H1 (cell line): ENCODE measurements around the gene TADA1. TPM values are rescaled to one million over a fixed set of nuclear protein-coding genes. Genes with fewer than 3 reads are reported as not detected.

Source experiments
- CTCF ChIA-PET: fragments of 300-600 bp; sonication (Branson Sonifier 250); formaldehyde crosslinking; loops from one replicate; lab custom pipeline; 2021; ENCODE audit not compliant: partially characterized antibody; lab: Charles Lee
- POLR2A ChIA-PET: fragments of 300-600 bp; sonication (Branson Sonifier 250); formaldehyde crosslinking; loops from one replicate; lab custom pipeline; 2021; ENCODE audit warnings: inconsistent platforms; ENCODE audit not compliant: partially characterized antibody; lab: Charles Lee
- DNase-seq, 2 experiments: peaks; one replicate each; pipeline versions ENCODE4 v3.0.0 to v3.0.0-alpha.2; 2010 to 2022; ENCODE audit warnings: low spot score in 2 of 2, low read depth in 1 of 2, mixed read lengths in 1 of 2
- FAIRE-seq: peaks from 2 replicates; lab custom pipeline; 2011; peaks lifted over from hg19 to GRCh38; lab: Jason Lieb, UNC
- H2AFZ ChIP-seq: 2 replicates; pipeline ENCODE4 v1.8.1; 2012; ENCODE audit warnings: low read length, inconsistent platforms
- H2AK5ac ChIP-seq: 2 replicates; pipeline ENCODE4 v1.6.1; 2013; ENCODE audit warnings: low read depth, low read length
- H2BK120ac ChIP-seq: replicated peaks from 2 replicates; pipeline ENCODE3; 2013; ENCODE audit warnings: low read depth, low read length, inconsistent platforms
- H2BK12ac ChIP-seq: 2 replicates; pipeline ENCODE4 v1.6.1; 2013; ENCODE audit warnings: low read depth, low read length
- H2BK15ac ChIP-seq: 2 replicates; pipeline ENCODE4 v1.6.1; 2013; ENCODE audit warnings: low read length
- H2BK20ac ChIP-seq: 2 replicates; pipeline ENCODE4 v1.6.1; 2013; ENCODE audit warnings: low read length
- H2BK5ac ChIP-seq: 2 replicates; pipeline ENCODE4 v1.6.1; 2013; ENCODE audit warnings: low read depth, low read length
- H3K14ac ChIP-seq: 2 replicates; pipeline ENCODE4 v1.6.1; 2013; ENCODE audit warnings: inconsistent platforms; ENCODE audit not compliant: insufficient read length
- H3K18ac ChIP-seq: 2 replicates; pipeline ENCODE4 v1.6.1; 2013; ENCODE audit warnings: low read length; ENCODE audit errors: extremely low read depth
- H3K23ac ChIP-seq: 2 replicates; pipeline ENCODE4 v1.6.1; 2013; ENCODE audit warnings: inconsistent platforms; ENCODE audit not compliant: insufficient read length
- H3K23me2 ChIP-seq: 2 replicates; pipeline ENCODE4 v1.6.1; 2013; ENCODE audit warnings: low read depth, low read length
- H3K27ac ChIP-seq: 2 replicates; pipeline ENCODE4 v1.6.1; 2011; ENCODE audit warnings: low read depth, low read length, inconsistent platforms
- H3K27me3 ChIP-seq, 4 experiments: replicated peaks in 1 of 4; 1 replicate in 1 of 4; 2 replicates in 3 of 4; pipeline versions ENCODE4 v1.6.1 to v1.8.1; 2011 to 2013; ENCODE audit warnings: low read length in 3 of 4, mild to moderate bottlenecking in 3 of 4, inconsistent platforms in 2 of 4, mixed read lengths in 2 of 4, moderate library complexity in 1 of 4; ENCODE audit not compliant: control insufficient read depth in 3 of 4, insufficient read depth in 3 of 4; ENCODE audit errors: extremely low read depth in 1 of 4
- H3K36me3 ChIP-seq, 4 experiments: 2 replicates each; pipeline versions ENCODE4 v1.6.1 to v1.8.1; 2011 to 2013; ENCODE audit warnings: mild to moderate bottlenecking in 4 of 4, low read length in 3 of 4, moderate library complexity in 2 of 4, control low read depth in 1 of 4, inconsistent platforms in 1 of 4; ENCODE audit not compliant: insufficient read depth in 4 of 4, control insufficient read depth in 2 of 4
- H3K4ac ChIP-seq: replicated peaks from 2 replicates; pipeline ENCODE3; 2013; ENCODE audit warnings: low read length, low read depth, mixed read lengths, inconsistent platforms; ENCODE audit not compliant: insufficient read length
- H3K4me1 ChIP-seq, 4 experiments: replicated peaks in 1 of 4; 1 replicate in 1 of 4; 2 replicates in 3 of 4; pipeline versions ENCODE4 v1.6.1 to v1.8.1; 2011 to 2013; ENCODE audit warnings: low read length in 3 of 4, inconsistent platforms in 2 of 4, mixed read lengths in 1 of 4; ENCODE audit not compliant: insufficient read depth in 4 of 4, control insufficient read depth in 3 of 4
- H3K4me2 ChIP-seq, 2 experiments: 2 replicates each; pipeline versions ENCODE4 v1.6.1 to v1.8.1; 2011 to 2013; ENCODE audit warnings: low read depth in 2 of 2, low read length in 2 of 2, control low read depth in 1 of 2, inconsistent platforms in 1 of 2, mild to moderate bottlenecking in 1 of 2; ENCODE audit not compliant: insufficient read depth in 1 of 2
- H3K4me3 ChIP-seq, 4 experiments: fragments of 200-600, 300-600 bp in 1 of 4; sonication (generic), shearing (Covaris generic), sonication (Bioruptor Twin) in 1 of 4; 2 replicates each; pipeline versions ENCODE4 v1.5.1 to v1.8.1; 2011 to 2016; ENCODE audit warnings: low read length in 4 of 4, low read depth in 3 of 4, control low read depth in 2 of 4, inconsistent platforms in 2 of 4, mild to moderate bottlenecking in 2 of 4, mixed read lengths in 1 of 4, moderate library complexity in 1 of 4; ENCODE audit not compliant: insufficient read depth in 2 of 4; ENCODE audit errors: extremely low read depth in 1 of 4
- H3K56ac ChIP-seq: replicated peaks from 2 replicates; pipeline ENCODE3; 2013; ENCODE audit warnings: low read depth, mild to moderate bottlenecking, mixed read lengths, low read length, inconsistent platforms; ENCODE audit not compliant: insufficient read length
- H3K79me1 ChIP-seq: 2 replicates; pipeline ENCODE4 v1.6.1; 2013; ENCODE audit warnings: low read depth, low read length, control low read depth
- H3K79me2 ChIP-seq, 2 experiments: 2 replicates each; pipeline versions ENCODE4 v1.6.1 to v1.8.1; 2012 to 2013; ENCODE audit warnings: low read length in 2 of 2, mild to moderate bottlenecking in 2 of 2, inconsistent platforms in 1 of 2; ENCODE audit not compliant: insufficient read depth in 2 of 2, control insufficient read depth in 1 of 2
- H3K9ac ChIP-seq, 4 experiments: replicated peaks in 1 of 4; 1 replicate in 1 of 4; 2 replicates in 3 of 4; pipeline versions ENCODE4 v1.6.1 to v1.8.1; 2011 to 2013; ENCODE audit warnings: low read depth in 3 of 4, low read length in 3 of 4, control low read depth in 2 of 4, mild to moderate bottlenecking in 2 of 4, moderate library complexity in 2 of 4, inconsistent platforms in 1 of 4; ENCODE audit errors: extremely low read depth in 1 of 4
- H3K9me3 ChIP-seq, 2 experiments: 2 replicates each; pipeline versions ENCODE4 v1.6.1 to v1.8.1; 2012 to 2013; ENCODE audit warnings: mild to moderate bottlenecking in 2 of 2, moderate library complexity in 2 of 2, control low read depth in 1 of 2, inconsistent platforms in 1 of 2, low read depth in 1 of 2, low read length in 1 of 2, mixed read lengths in 1 of 2; ENCODE audit not compliant: insufficient read depth in 2 of 2
- H4K20me1 ChIP-seq, 2 experiments: replicated peaks in 1 of 2; 2 replicates each; pipeline versions ENCODE3 to v1.8.1; 2011 to 2013; ENCODE audit warnings: inconsistent platforms in 2 of 2, low read length in 2 of 2, mild to moderate bottlenecking in 1 of 2; ENCODE audit not compliant: insufficient read depth in 2 of 2, control insufficient read depth in 1 of 2
- H4K5ac ChIP-seq: 2 replicates; pipeline ENCODE4 v1.6.1; 2013; ENCODE audit warnings: low read length, low read depth, mixed read lengths, inconsistent platforms; ENCODE audit not compliant: insufficient read length
- H4K8ac ChIP-seq: 2 replicates; pipeline ENCODE4 v1.8.0; 2013; ENCODE audit warnings: mild to moderate bottlenecking, moderate library complexity, low read length, inconsistent platforms; ENCODE audit not compliant: insufficient read depth; ENCODE audit errors: extremely low read depth
- H4K91ac ChIP-seq: replicated peaks from 2 replicates; pipeline ENCODE3; 2013; ENCODE audit warnings: low read length, mixed read lengths, inconsistent platforms; ENCODE audit not compliant: insufficient read length
- BACH1 ChIP-seq: IDR thresholded peaks from 2 replicates; pipeline ENCODE4 v1.6.1; 2012; ENCODE audit warnings: low read length, improper control_type of control experiment
- CBX8 ChIP-seq: fragments of 300-800, 300-1000 bp; sonication (generic); IDR thresholded peaks from 2 replicates; pipeline ENCODE4 v1.7.1; 2016; ENCODE audit warnings: low read depth, low read length, borderline replicate concordance
- CHD2 ChIP-seq: IDR thresholded peaks from 2 replicates; pipeline ENCODE4 v1.6.1; 2012; ENCODE audit warnings: low read length, improper control_type of control experiment
- CREB1 ChIP-seq: IDR thresholded peaks from 2 replicates; pipeline ENCODE4 v1.6.1; 2012; ENCODE audit warnings: inconsistent platforms
- EGR1 ChIP-seq: IDR thresholded peaks from 2 replicates; pipeline ENCODE4 v1.6.1; 2011; ENCODE audit warnings: low read depth, low read length, borderline replicate concordance
- EP300 ChIP-seq, 2 experiments: IDR thresholded peaks; 1 replicate in 1 of 2; 2 replicates in 1 of 2; pipeline ENCODE4 v1.6.1; 2011 to 2012; ENCODE audit warnings: low read depth in 2 of 2, low read length in 2 of 2, mild to moderate bottlenecking in 2 of 2, borderline replicate concordance in 1 of 2, inconsistent platforms in 1 of 2, moderate library complexity in 1 of 2
- JUND ChIP-seq: IDR thresholded peaks from 2 replicates; pipeline ENCODE4 v1.6.1; 2011; ENCODE audit warnings: mild to moderate bottlenecking, improper control_type of control experiment, low read length
- PHF8 ChIP-seq: fragments of 200-600 bp; sonication (generic); conservative IDR thresholded peaks from 2 replicates; pipeline ENCODE4 v1.7.1; 2012; ENCODE audit warnings: low read depth, mild to moderate bottlenecking, inconsistent platforms, low read length, moderate library complexity
- POLR2A ChIP-seq, 2 experiments: IDR thresholded peaks; 1 replicate in 1 of 2; 2 replicates in 1 of 2; pipeline ENCODE4 v1.6.1; 2011; ENCODE audit warnings: low read depth in 2 of 2, low read length in 2 of 2, mild to moderate bottlenecking in 2 of 2; ENCODE audit errors: control extremely low read depth in 1 of 2
- POLR2AphosphoS5 ChIP-seq: IDR thresholded peaks from 2 replicates; pipeline ENCODE4 v1.6.1; 2011; ENCODE audit warnings: low read depth, low read length
- RAD21 ChIP-seq, 2 experiments: IDR thresholded peaks in 1 of 2; conservative IDR thresholded peaks in 1 of 2; 2 replicates each; pipeline ENCODE4 v1.6.1; 2011; ENCODE audit warnings: low read depth in 2 of 2, low read length in 2 of 2, improper control_type of control experiment in 1 of 2, inconsistent platforms in 1 of 2, mild to moderate bottlenecking in 1 of 2, moderate library complexity in 1 of 2
- SP4 ChIP-seq: IDR thresholded peaks from 2 replicates; pipeline ENCODE4 v1.6.1; 2012; ENCODE audit warnings: low read length, inconsistent platforms
- TAF1 ChIP-seq: IDR thresholded peaks from 2 replicates; pipeline ENCODE4 v1.6.1; 2011; ENCODE audit warnings: mild to moderate bottlenecking, low read depth, low read length
- TAF7 ChIP-seq: optimal IDR thresholded peaks from 2 replicates; pipeline ENCODE3; 2011; ENCODE audit warnings: low read depth, mild to moderate bottlenecking, inconsistent platforms, low read length, moderate library complexity, borderline replicate concordance
- TCF12 ChIP-seq: IDR thresholded peaks from 2 replicates; pipeline ENCODE4 v1.6.1; 2011; ENCODE audit warnings: low read depth, mild to moderate bottlenecking, low read length
- WGBS, 2 experiments: shearing (Covaris generic) in 1 of 2; methylation state at CpG; one replicate each; pipeline versions ENCODE4 v1.1.6 to v1.1.7; 2013 to 2015; ENCODE audit warnings: low lambda C conversion rate in 2 of 2, mixed read lengths in 2 of 2, inconsistent platforms in 1 of 2, low coverage in 1 of 2, missing lambda C conversion rate in 1 of 2; ENCODE audit not compliant: insufficient replicate concordance in 2 of 2, insufficient coverage in 1 of 2, insufficient read length in 1 of 2; ENCODE audit errors: extremely low coverage in 1 of 2, missing lambda C conversion rate in 1 of 2; 5-methylcytosine and 5-hydroxymethylcytosine counted together
- polyA plus RNA-seq, 7 experiments: library from polyadenylated mRNA; depleted of rRNA in 3 of 7; stranded (reverse) in 5 of 7; unstranded in 2 of 7; fragments of >200 nt in 5 of 7; fragments of 200-250 nt in 2 of 7; gene quantifications; 1 replicate in 5 of 7; 2 replicates in 1 of 7; 4 replicates in 1 of 7; pipeline versions ENCODE4 v1.2.1 to v1.2.3, GENCODE V29; 2011 to 2013; ENCODE audit warnings: missing spikeins in 2 of 7, mixed read lengths in 2 of 7
- total RNA-seq: library from RNA; stranded (reverse); fragmentation: NEBNext Ultra II Directional; extraction: Animal tissue kit (Norgen Biotek cat#: 25700); gene quantifications from 2 replicates; pipeline ENCODE4 v1.2.1, GENCODE V29; 2021

Gene TADA1
- total and polyA plus RNA-seq, 2 of the 8 experiments (the other 6 are each of a cell fraction or from before 2014, with no cell fraction given): 21.1 to 23.6 TPM

DNA sequence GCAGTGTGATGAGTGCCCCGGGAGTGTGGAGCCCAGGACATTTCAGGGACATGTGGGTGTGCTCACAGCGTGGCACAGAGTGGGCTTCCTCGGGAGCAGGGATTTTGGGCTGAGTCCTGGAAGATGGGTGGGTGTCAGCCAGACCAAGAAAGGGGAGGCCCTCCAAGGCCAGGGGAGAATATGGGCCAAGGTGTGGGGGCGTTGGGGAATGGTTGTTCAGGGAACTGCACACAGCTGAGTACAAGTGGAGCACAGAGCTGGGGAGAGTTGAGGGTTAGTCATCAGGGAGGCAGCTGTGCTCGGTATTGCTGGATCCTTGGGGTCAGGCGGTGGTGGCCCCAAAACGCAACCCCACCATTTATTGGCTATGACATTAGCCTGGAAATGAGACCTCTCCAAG, 31.3 kb downstream of the TADA1 start:
- POLR2A ChIA-PET: interaction anchor here (0.9 to 11.9 kb wide), 2 partner anchors 11 to 21 kb away, joined by 3 to 147 read pairs; no protein-coding TSS in a partner anchor
- peaks cover 0 to 62% of the 10 kb centered on the region in 2 experiments; a peak in 3 of 4 replicates for H3K79me2 ChIP-seq
- H4K91ac ChIP-seq: no peak overlapping the region
- H4K20me1 ChIP-seq: peaks cover 15 to 29% of the 10 kb centered on the region in 2 experiments
- FAIRE-seq: no peak
- peaks cover 59 to 92% (median 82%) of the 10 kb centered on the region in 4 experiments for H3K36me3 ChIP-seq
- no peak overlapping the region for H4K5ac ChIP-seq
- no peak overlapping the region for H3K14ac ChIP-seq
- H2BK20ac ChIP-seq: no peak overlapping the region
- 95% methylated on average over 7 of the region's 7 CpGs; no CpG with 5 or more reads in 1 of the 2 experiments for WGBS, 2 experiments
- H3K18ac ChIP-seq: no peak overlapping the region
- no peak overlapping the region for H2BK5ac ChIP-seq
- H3K9ac ChIP-seq: no peak overlapping the region
- no peak overlapping the region for H3K4me2 ChIP-seq
- H2BK120ac ChIP-seq: no peak overlapping the region
- peaks cover 5% of the 10 kb centered on the region for H3K23me2 ChIP-seq
- no peak overlapping the region for H4K8ac ChIP-seq
- CTCF ChIA-PET: interaction anchor here (1.0 to 1.5 kb wide), 4 partner anchors 23 to 920 kb away, joined by 3 to 4 read pairs (median 3); no protein-coding TSS in a partner anchor
- H3K9me3 ChIP-seq: no peaks in the 10 kb centered on the region
- H2BK15ac ChIP-seq: no peak overlapping the region
- H3K23ac ChIP-seq: no peak overlapping the region
- peaks cover 0 to 11% (median under 1%) of the 10 kb centered on the region in 4 experiments; a peak in 5 of 7 replicates for H3K4me1 ChIP-seq
- no peak overlapping the region for H2AK5ac ChIP-seq
- peaks cover 21% of the 10 kb centered on the region for H3K79me1 ChIP-seq
- no peak overlapping the region for H3K27ac ChIP-seq
- no peaks in the 10 kb centered on the region for H3K27me3 ChIP-seq
- no peak overlapping the region for H3K56ac ChIP-seq
- DNase-seq: no peak
- no peak overlapping the region for H3K4ac ChIP-seq
- no peak overlapping the region for H2BK12ac ChIP-seq
- no peak overlapping the region for H3K4me3 ChIP-seq
- H2AFZ ChIP-seq: no peak overlapping the region
- no peak for TF ChIP-seq TAF1
- TF ChIP-seq CREB1: no peak
- no peak for TF ChIP-seq POLR2A (IDR thresholded peaks at IDR 0.05; ENCODE audit: control extremely low read depth in 1 of 2, low read depth in 2 of 2, low read length in 2 of 2)
- TF ChIP-seq EGR1: no peak
- TF ChIP-seq TCF12: no peak
- TF ChIP-seq TAF7: no peak
- no peak for TF ChIP-seq SP4
- TF ChIP-seq RAD21 (IDR thresholded peaks at IDR 0.05 in 1 of 2, conservative IDR thresholded peaks at IDR 0.05 in 1 of 2; ENCODE audit: low read depth in 2 of 2, low read length in 2 of 2): no peak
- TF ChIP-seq JUND: no peak
- TF ChIP-seq CBX8: no peak
- no peak for TF ChIP-seq BACH1
- no peak for TF ChIP-seq EP300 (IDR thresholded peaks at IDR 0.05; ENCODE audit: borderline replicate concordance in 1 of 2, low read depth in 2 of 2, low read length in 2 of 2)
- TF ChIP-seq PHF8: no peak
- TF ChIP-seq POLR2AphosphoS5: no peak; the same call in 1 of the 2 replicates
- no peak for TF ChIP-seq CHD2
